ENCODE data around the gene PEPD.

PEPD gene

DNA sequence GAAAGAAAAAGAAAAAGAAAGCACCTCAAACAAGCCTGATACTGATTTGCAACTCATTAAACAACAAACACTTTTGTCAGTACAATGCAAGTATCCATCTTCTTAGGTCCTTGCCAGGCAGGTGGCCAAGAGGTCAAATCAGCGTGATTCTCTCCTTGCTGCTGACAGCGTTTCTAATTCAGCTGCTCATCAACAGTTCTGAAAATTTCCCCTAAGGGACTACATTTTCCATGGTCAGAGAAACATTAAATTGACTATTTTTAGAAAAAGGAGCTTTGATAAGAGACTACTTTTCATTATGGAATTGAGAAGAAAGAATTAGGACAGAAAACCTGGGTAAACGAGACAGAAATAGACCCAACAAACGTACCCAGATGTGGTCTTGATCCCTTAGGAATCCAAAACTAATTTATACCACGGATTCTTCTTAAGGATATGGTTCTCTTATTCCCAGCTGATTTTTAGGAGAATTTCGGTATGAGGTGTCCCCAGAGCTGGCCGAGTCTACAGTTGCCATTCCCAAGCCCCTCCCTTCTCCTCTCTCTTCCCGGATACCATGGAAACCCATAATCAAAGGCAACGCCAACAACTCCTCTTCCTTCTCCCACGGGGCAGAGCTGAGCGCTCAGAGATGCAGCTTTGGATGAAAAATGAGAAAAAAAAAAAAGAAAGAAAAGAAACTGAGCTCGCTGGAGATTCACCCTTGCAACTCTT lies 177.6 kb downstream of the PEPD start:
- no peak overlapping the region for H3K4me3 ChIP-seq (ENCODE audit: low read length in 2 of 2)
- H2BK5ac ChIP-seq (ENCODE audit: low read length) = no peak overlapping the region
- H3K4ac ChIP-seq (ENCODE audit: low read length) = no peak overlapping the region
- no peak overlapping the region for H2BK15ac ChIP-seq (ENCODE audit: low read length)
- no peaks in the 10 kb centered on the region for H3K36me3 ChIP-seq (replicated peaks in 1 of 2; ENCODE audit: control insufficient read depth in 2 of 2, insufficient read depth in 2 of 2, low read length in 2 of 2)
- no CpG with 5 or more reads among the region's 12 CpGs for WGBS, 2 donors (ENCODE audit: extremely low coverage in 2 of 2, insufficient read length in 2 of 2, insufficient replicate concordance in 1 of 2)
- H2AFZ ChIP-seq (ENCODE audit: low read length) = no peak overlapping the region
- H4K8ac ChIP-seq (ENCODE audit: low read depth, low read length) = no peak overlapping the region
- H2BK12ac ChIP-seq (ENCODE audit: low read length) = no peak overlapping the region
- H3K23ac ChIP-seq (ENCODE audit: low read depth, low read length, poor library complexity) = no peak overlapping the region
- H2AK5ac ChIP-seq (ENCODE audit: low read depth, low read length) = no peak overlapping the region
- DNase-seq (ENCODE audit: low spot score) = peak; percentile 18
- no peak overlapping the region for H3K14ac ChIP-seq (ENCODE audit: low read length)
- H3K9me3 ChIP-seq (replicated peaks in 1 of 2; ENCODE audit: control insufficient read depth in 2 of 2, insufficient read depth in 1 of 2, low read depth in 1 of 2, low read length in 2 of 2) = no peaks in the 10 kb centered on the region
- H3K79me1 ChIP-seq (ENCODE audit: low read depth, low read length) = no peaks in the 10 kb centered on the region
- no peak overlapping the region for H3K9ac ChIP-seq (ENCODE audit: low read depth, low read length, poor library complexity)
- peaks cover 0 to 35% (median 0%) of the 10 kb centered on the region in 3 experiments for H3K27me3 ChIP-seq (ENCODE audit: control insufficient read depth in 3 of 3, insufficient read depth in 3 of 3, low read depth in 1 of 3, low read length in 3 of 3)
- H3K4me2 ChIP-seq (ENCODE audit: insufficient read depth, low read length, poor library complexity, severe bottlenecking) = no peak overlapping the region
- peaks cover 1 to 7% of the 10 kb centered on the region in 2 donors for H3K4me1 ChIP-seq (ENCODE audit: control insufficient read depth in 2 of 2, insufficient read depth in 1 of 2, low read depth in 1 of 2, low read length in 2 of 2)
- no peak overlapping the region for H3K18ac ChIP-seq (ENCODE audit: low read length)
- H2BK120ac ChIP-seq (ENCODE audit: low read depth, low read length) = no peak overlapping the region
- no peak overlapping the region for H4K91ac ChIP-seq (ENCODE audit: low read depth, low read length, poor library complexity)
- H3K27ac ChIP-seq (replicated peaks; ENCODE audit: low read length) = no peak overlapping the region

DNA sequence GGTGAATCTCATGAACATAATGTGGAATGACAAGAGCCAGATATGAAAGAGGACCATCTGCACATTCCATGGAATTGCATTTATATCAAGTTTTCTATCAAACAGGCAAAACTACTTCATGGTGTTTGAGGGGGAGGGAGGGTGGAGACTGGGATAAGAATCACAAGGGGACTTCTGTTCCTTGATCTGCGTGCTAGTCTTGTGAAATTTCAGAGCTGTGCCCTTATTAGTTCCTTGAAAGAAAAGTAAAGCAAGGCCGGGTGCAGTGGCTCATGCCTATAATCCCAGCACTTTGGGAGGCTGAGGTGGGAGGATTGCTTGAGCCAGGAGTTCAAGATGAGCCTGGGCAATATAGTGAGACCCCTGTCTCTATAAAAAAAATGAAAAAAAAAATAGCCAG lies 178.3 kb downstream of the PEPD start:
- DNase-seq (ENCODE audit: low spot score) = no peak
- Histone ChIP-seq H2BK15ac (ENCODE audit: low read length) (no peak overlapping the region), H3K27ac (replicated peaks; ENCODE audit: low read length) (no peak overlapping the region), H2BK12ac (ENCODE audit: low read length) (no peak overlapping the region), H3K9me3 (replicated peaks in 1 of 2; ENCODE audit: control insufficient read depth in 2 of 2, insufficient read depth in 1 of 2, low read depth in 1 of 2, low read length in 2 of 2) (no peaks in the 10 kb centered on the region), H3K4me1 (ENCODE audit: control insufficient read depth in 2 of 2, insufficient read depth in 1 of 2, low read depth in 1 of 2, low read length in 2 of 2) (peaks cover 1 to 7% of the 10 kb centered on the region in 2 donors), H3K36me3 (replicated peaks in 1 of 2; ENCODE audit: control insufficient read depth in 2 of 2, insufficient read depth in 2 of 2, low read length in 2 of 2) (no peaks in the 10 kb centered on the region), H3K4me3 (ENCODE audit: low read length in 2 of 2) (no peak overlapping the region), H3K14ac (ENCODE audit: low read length) (no peak overlapping the region), H4K91ac (ENCODE audit: low read depth, low read length, poor library complexity) (no peak overlapping the region), H2AFZ (ENCODE audit: low read length) (no peak overlapping the region), H3K4ac (ENCODE audit: low read length) (no peak overlapping the region), H3K4me2 (ENCODE audit: insufficient read depth, low read length, poor library complexity, severe bottlenecking) (no peak overlapping the region), H2BK120ac (ENCODE audit: low read depth, low read length) (no peak overlapping the region), H3K9ac (ENCODE audit: low read depth, low read length, poor library complexity) (no peak overlapping the region), H3K79me1 (ENCODE audit: low read depth, low read length) (no peaks in the 10 kb centered on the region), H3K27me3 (ENCODE audit: control insufficient read depth in 3 of 3, insufficient read depth in 3 of 3, low read depth in 1 of 3, low read length in 3 of 3) (peaks cover 0 to 30% (median 0%) of the 10 kb centered on the region in 3 experiments), H2AK5ac (ENCODE audit: low read depth, low read length) (no peak overlapping the region), H4K8ac (ENCODE audit: low read depth, low read length) (no peak overlapping the region), H3K18ac (ENCODE audit: low read length) (no peak overlapping the region), H2BK5ac (ENCODE audit: low read length) (no peak overlapping the region), H3K23ac (ENCODE audit: low read depth, low read length, poor library complexity) (no peak overlapping the region)
- no CpG with 5 or more reads among the region's 2 CpGs for WGBS, 2 donors (ENCODE audit: extremely low coverage in 2 of 2, insufficient read length in 2 of 2, insufficient replicate concordance in 1 of 2)

DNA sequence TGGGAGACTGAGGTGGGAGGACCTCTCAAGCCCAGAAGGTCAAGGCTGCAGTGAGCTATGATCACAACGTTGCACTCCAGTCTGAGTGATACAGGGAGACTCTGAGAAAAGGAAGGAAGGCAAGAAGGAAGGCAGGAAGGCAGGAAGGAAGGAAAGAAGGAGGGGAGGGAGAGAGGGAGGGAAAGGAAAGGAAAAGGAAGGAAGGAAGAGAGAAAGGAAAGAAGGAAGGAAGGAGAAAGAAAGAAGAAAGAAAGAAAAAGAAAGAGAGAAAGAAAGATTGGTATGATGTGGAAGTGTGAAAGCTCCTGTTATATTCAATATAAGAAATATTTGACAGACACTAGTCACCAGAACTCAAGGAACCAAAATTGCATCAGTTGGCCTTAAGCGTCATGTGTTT lies 180.6 kb downstream of the PEPD start:
- Histone ChIP-seq H4K91ac (ENCODE audit: low read depth, low read length, poor library complexity) (no peak overlapping the region), H3K4me2 (ENCODE audit: insufficient read depth, low read length, poor library complexity, severe bottlenecking) (no peak overlapping the region), H3K27me3 (ENCODE audit: control insufficient read depth in 3 of 3, insufficient read depth in 3 of 3, low read depth in 1 of 3, low read length in 3 of 3) (peaks cover 0 to 16% (median 0%) of the 10 kb centered on the region in 3 experiments), H4K8ac (ENCODE audit: low read depth, low read length) (no peak overlapping the region), H3K4me3 (ENCODE audit: low read length in 2 of 2) (no peak overlapping the region), H2BK12ac (ENCODE audit: low read length) (no peak overlapping the region), H3K14ac (ENCODE audit: low read length) (no peak overlapping the region), H3K79me1 (ENCODE audit: low read depth, low read length) (no peaks in the 10 kb centered on the region), H3K36me3 (replicated peaks in 1 of 2; ENCODE audit: control insufficient read depth in 2 of 2, insufficient read depth in 2 of 2, low read length in 2 of 2) (no peaks in the 10 kb centered on the region), H2AFZ (ENCODE audit: low read length) (no peak overlapping the region), H3K23ac (ENCODE audit: low read depth, low read length, poor library complexity) (no peak overlapping the region), H3K27ac (replicated peaks; ENCODE audit: low read length) (no peak overlapping the region), H3K9ac (ENCODE audit: low read depth, low read length, poor library complexity) (no peak overlapping the region), H3K9me3 (replicated peaks in 1 of 2; ENCODE audit: control insufficient read depth in 2 of 2, insufficient read depth in 1 of 2, low read depth in 1 of 2, low read length in 2 of 2) (no peaks in the 10 kb centered on the region), H2BK120ac (ENCODE audit: low read depth, low read length) (no peak overlapping the region), H2BK15ac (ENCODE audit: low read length) (no peak overlapping the region), H2BK5ac (ENCODE audit: low read length) (no peak overlapping the region), H3K4ac (ENCODE audit: low read length) (no peak overlapping the region), H2AK5ac (ENCODE audit: low read depth, low read length) (no peak overlapping the region), H3K18ac (ENCODE audit: low read length) (no peak overlapping the region), H3K4me1 (ENCODE audit: control insufficient read depth in 2 of 2, insufficient read depth in 1 of 2, low read depth in 1 of 2, low read length in 2 of 2) (peaks cover 1 to 7% of the 10 kb centered on the region in 2 donors)
- no CpG with 5 or more reads among the region's 2 CpGs for whole genome bisulfite sequencing, 2 donors (ENCODE audit: extremely low coverage in 2 of 2, insufficient read length in 2 of 2, insufficient replicate concordance in 1 of 2)
- no peak for DNase-seq (ENCODE audit: low spot score)

DNA sequence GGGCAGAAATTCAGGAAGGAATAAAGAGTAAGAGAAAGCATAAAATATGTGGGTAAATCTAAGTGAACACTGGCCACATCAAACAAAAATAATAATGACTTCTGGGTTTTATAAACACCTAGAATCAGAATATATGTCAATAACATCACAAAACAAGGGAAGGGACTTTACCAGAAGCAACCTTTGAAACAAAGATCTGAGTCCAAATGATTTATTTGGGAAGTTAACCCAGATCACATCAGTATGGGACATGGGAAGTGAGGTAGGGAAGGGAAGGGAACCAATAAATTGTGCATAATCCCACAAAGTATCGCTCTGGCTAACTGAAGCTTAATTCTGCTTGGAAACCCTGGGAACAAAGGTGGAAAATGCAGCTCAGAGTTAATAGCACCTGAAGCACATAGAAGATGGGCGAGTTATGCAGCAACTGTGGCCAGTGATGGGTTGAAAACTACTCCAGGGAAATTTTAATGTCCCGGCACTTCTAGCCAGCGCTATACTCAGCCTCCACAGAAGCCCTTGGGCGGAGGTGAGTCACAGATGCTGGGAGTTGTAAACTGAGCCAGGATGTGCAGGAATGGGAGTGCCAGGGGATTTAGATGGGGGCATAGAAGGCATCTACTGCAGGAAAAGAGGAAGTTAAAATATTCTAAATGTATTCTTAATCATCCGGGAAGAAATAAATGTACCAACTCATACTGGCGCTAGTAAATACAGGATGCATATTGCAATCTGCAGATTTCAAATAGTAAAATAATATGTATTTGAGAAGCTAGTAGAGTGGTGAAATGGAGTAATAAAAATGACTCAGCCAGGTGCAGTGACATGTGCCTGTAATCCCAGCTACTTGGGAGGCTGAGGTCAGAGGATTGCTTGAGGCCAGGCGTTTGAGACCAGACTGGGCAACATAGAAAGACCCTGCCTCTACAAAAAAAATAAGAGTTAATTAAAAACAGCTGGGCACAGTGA lies 182.3 kb downstream of the PEPD start:
- no peak overlapping the region for H3K4me2 ChIP-seq (ENCODE audit: insufficient read depth, low read length, poor library complexity, severe bottlenecking)
- peak overlapping the region; percentile 5 for H3K9ac ChIP-seq (ENCODE audit: low read depth, low read length, poor library complexity)
- H2AK5ac ChIP-seq (ENCODE audit: low read depth, low read length) = no peak overlapping the region
- no peaks in the 10 kb centered on the region for H3K9me3 ChIP-seq (replicated peaks in 1 of 2; ENCODE audit: control insufficient read depth in 2 of 2, insufficient read depth in 1 of 2, low read depth in 1 of 2, low read length in 2 of 2)
- H3K4ac ChIP-seq (ENCODE audit: low read length) = no peak overlapping the region
- no peak overlapping the region for H3K23ac ChIP-seq (ENCODE audit: low read depth, low read length, poor library complexity)
- no peak overlapping the region for H3K4me3 ChIP-seq (ENCODE audit: low read length in 2 of 2)
- H2AFZ ChIP-seq (ENCODE audit: low read length) = no peak overlapping the region
- no peak overlapping the region for H4K91ac ChIP-seq (ENCODE audit: low read depth, low read length, poor library complexity)
- H3K4me1 ChIP-seq (ENCODE audit: control insufficient read depth in 2 of 2, insufficient read depth in 1 of 2, low read depth in 1 of 2, low read length in 2 of 2) = peaks cover 1 to 3% of the 10 kb centered on the region in 2 donors
- H2BK12ac ChIP-seq (ENCODE audit: low read length) = no peak overlapping the region
- WGBS, 2 donors (ENCODE audit: extremely low coverage in 2 of 2, insufficient read length in 2 of 2, insufficient replicate concordance in 1 of 2) = no CpG with 5 or more reads among the region's 8 CpGs
- H4K8ac ChIP-seq (ENCODE audit: low read depth, low read length) = no peak overlapping the region
- no peak overlapping the region for H2BK120ac ChIP-seq (ENCODE audit: low read depth, low read length)
- H2BK15ac ChIP-seq (ENCODE audit: low read length) = no peak overlapping the region
- H3K18ac ChIP-seq (ENCODE audit: low read length) = no peak overlapping the region
- no peak overlapping the region for H3K14ac ChIP-seq (ENCODE audit: low read length)
- H3K79me1 ChIP-seq (ENCODE audit: low read depth, low read length) = no peaks in the 10 kb centered on the region
- no peaks in the 10 kb centered on the region for H3K36me3 ChIP-seq (replicated peaks in 1 of 2; ENCODE audit: control insufficient read depth in 2 of 2, insufficient read depth in 2 of 2, low read length in 2 of 2)
- DNase-seq (ENCODE audit: low spot score) = no peak
- peaks cover 0 to 16% (median 4%) of the 10 kb centered on the region in 3 experiments for H3K27me3 ChIP-seq (ENCODE audit: control insufficient read depth in 3 of 3, insufficient read depth in 3 of 3, low read depth in 1 of 3, low read length in 3 of 3)
- H2BK5ac ChIP-seq (ENCODE audit: low read length) = no peak overlapping the region
- H3K27ac ChIP-seq (replicated peaks; ENCODE audit: low read length) = no peak overlapping the region

All from neuronal stem cell (in vitro differentiated cells).